ENCODE data around the gene ADAMTS8.

ADAMTS8 gene

DNA sequence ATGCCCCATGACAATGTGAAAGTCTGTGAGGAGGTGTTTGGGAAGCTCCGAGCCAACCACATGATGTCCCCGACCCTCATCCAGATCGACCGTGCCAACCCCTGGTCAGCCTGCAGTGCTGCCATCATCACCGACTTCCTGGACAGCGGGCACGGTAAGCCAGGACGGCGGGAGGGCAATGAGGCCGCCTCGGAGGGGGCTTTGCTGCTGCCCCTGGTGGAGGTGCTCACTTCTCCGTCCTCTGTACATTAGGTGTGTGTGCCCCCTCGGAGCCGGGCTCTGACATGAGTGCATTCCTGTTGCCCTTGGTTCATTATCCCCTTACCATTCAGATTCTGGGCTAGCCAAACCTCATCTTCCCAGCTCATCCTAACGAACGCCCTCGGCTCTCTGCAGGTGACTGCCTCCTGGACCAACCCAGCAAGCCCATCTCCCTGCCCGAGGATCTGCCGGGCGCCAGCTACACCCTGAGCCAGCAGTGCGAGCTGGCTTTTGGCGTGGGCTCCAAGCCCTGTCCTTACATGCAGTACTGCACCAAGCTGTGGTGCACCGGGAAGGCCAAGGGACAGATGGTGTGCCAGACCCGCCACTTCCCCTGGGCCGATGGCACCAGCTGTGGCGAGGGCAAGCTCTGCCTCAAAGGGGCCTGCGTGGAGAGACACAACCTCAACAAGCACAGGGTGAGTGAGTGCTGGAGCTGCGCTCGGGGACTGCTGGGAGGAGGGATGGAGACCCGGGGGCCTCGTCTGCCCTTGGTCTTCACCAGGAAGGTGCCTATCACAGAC, 33.9 kb upstream of the ADAMTS8 start:
- no peak for DNase-seq

- DNase-seq = no peak
Measured at GRCh38 chr11:130459521-130459920, 31.1 kb upstream of the ADAMTS8 start.

- DNase-seq = no peak
Measured at GRCh38 chr11:130458410-130458729, 30.0 kb upstream of the ADAMTS8 start.

DNA sequence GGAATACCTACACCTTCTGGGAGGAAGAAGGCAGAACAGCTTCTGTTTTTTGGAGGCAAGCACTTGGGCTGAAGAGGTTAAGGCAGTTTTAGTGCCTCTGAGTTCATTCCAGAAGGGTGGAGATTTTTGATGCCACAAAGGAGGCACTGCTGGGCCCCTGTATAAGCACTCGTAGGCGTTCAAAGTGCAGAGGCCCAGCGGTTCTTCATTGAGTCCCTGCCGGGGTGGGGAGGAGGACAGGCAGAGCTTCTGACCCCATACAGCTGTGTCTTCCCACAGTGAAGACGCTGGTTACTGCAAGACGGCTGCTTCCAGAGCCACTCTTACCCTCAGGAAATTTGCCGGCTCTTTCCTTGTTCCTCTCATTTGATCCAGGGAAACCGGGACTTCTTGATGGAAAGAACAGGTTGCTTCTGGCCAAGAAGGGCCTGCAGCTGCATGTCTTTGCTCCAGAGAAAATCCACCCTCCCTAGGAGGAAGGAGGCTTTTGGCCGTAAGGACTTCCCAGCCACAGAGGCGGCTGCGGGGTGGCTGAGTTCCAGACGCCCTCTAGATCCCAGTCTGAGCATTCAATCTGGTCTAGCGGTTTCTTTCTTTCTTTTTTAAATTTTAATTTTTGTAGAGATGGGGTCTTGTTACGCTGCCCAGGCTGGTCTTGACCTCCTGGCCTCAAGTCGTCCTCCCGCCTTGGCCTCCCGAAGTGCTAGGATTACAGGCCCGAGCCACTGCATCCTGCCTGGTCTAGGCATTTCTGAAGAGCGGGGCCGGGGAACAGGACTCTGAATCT, 29.4 kb upstream of the ADAMTS8 start:
- DNase-seq = no peak

- no peak for DNase-seq
Measured at GRCh38 chr11:130456286-130456685, 27.9 kb upstream of the ADAMTS8 start.

GRCh38 chr11:130455483-130456127, 27.2 kb upstream of the ADAMTS8 start:
- DNase-seq = no peak

GRCh38 chr11:130454491-130455252, 26.3 kb upstream of the ADAMTS8 start:
- no peak for DNase-seq

DNA sequence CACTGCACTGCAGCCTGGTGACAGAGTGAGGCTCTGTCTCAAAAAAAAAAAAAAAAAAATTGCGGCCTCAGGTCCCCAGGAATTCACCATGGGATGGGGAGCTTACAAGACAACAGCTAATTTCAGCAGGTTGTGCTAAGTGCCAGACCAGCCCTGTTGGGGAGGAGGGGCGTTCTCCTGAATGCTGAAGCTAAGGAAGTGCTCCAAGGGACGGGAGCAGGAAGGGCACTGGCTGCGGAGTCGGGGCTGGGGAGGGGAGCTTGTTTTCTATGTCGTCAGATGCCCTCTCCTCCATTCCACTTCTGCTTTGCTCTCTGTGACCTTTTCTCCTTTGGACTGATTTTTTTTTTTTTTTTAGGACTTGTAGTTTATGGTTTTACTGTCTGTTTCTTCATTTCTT, 24.5 kb upstream of the ADAMTS8 start:
- no peak for DNase-seq

DNA sequence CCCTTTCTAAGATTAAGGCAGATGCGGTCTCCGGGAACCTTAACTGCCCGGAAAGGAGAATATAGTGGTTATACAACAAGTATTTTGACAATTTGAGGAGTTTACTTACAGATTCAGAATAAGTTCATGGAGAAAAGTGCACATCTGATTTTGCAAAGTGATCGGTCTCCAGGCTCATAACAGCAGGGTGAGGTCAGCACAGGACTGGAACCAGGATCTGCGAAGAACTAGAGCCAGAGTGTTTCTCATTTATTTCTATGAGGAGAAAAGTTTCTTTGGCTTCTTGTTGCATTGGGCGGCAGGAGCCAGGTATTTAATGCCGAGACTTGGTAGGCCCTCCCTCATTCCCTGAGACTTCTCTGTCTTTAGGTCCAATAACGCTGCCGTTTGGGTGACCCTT, 23.8 kb upstream of the ADAMTS8 start:
- DNase-seq = no peak

DNA sequence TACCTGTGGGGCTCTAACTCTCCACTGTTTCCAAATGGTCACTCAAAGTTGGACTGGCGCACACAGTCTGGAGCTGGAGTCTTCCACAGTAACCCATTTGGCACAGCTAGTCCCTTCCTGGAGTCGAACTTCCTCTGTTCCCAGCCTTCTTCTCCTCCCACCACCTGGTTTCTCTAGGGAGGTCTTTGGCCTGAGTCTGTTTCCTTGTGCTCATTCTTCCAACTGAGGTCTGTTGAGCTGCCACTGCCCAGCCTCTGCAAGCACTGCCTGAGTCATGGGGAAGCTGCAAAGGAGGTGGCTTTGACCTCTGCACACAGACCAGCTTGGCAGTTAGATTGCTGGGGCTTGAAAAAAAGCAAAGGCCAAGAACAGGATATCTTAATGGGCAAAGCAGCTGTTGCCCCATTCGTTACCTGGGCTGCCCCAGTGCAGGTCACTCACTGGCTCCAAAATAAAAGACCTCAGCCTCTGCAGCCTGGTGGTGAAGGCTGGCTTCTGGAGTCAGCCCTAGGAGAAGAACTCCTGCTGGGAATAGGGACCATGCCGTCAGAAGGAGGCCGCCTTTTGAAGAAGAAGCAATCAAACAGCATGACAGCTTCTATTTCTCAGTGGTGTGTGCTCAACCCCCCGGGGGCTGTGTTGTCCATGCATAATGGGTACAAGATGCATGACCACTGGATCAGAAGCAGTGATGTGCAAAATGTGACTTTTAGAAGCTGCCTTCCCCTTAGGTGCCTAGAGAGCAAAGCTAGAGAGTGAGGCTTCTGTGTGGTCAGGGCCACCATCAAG, 23.0 kb upstream of the ADAMTS8 start:
- no peak for DNase-seq

GRCh38 chr11:130449996-130450769, 21.8 kb upstream of the ADAMTS8 start:
- no peak for DNase-seq

DNA sequence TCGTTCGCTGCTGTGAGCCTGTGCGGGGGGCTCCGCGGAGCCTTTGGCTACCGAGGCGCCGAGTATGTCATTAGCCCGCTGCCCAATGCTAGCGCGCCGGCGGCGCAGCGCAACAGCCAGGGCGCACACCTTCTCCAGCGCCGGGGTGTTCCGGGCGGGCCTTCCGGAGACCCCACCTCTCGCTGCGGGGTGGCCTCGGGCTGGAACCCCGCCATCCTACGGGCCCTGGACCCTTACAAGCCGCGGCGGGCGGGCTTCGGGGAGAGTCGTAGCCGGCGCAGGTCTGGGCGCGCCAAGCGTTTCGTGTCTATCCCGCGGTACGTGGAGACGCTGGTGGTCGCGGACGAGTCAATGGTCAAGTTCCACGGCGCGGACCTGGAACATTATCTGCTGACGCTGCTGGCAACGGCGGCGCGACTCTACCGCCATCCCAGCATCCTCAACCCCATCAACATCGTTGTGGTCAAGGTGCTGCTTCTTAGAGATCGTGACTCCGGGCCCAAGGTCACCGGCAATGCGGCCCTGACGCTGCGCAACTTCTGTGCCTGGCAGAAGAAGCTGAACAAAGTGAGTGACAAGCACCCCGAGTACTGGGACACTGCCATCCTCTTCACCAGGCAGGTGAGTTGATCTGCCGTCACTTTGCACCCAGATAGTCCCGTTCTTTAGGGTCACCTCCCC, 21.0 kb upstream of the ADAMTS8 start:
- no peak for DNase-seq

- DNase-seq = no peak
Measured at GRCh38 chr11:130448416-130449309, 20.3 kb upstream of the ADAMTS8 start, which contains the start of gene ADAMTS15. TSS of gene ADAMTS15 (plus strand) at chr11:130448645. CDS start at chr11:130448974, 329 bp downstream.

DNA sequence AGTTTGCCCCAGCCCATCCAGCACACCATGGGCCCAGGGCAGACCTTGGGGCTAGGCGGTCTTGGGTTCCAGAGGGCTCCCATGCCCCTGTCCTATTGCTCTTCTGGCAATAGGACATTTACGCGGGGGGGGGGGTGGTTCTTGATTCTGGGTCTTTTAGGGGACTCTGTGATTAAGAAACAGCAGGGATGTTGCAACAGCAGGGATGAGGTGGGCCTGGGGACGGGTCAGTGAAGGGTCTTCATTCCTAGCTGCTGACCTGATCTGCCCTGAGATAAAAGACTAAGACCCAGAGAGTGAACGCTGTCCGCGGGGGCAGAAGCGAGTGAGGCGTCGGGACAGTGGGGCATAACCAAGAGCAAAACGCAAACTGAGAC, 19.6 kb upstream of the ADAMTS8 start:
- no peak for DNase-seq

DNA sequence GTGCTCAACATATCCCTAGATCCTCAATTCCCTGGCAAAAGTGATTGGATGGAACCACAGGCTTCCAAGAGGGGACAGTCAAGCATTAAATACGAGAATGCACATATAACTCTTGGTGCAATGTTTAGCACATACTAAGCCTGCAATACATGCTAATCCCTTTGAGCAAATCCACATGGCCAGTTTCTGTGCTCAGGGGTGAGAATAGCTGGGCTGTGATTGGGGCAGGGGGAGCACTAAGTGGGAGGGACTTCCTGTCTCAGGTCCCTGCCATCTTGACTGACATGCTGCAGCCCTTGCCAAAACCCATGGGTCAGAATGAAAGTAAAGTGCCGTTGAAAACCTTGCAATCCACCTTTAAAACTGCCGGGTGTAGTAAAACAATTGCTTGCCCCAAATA, 17.4 kb upstream of the ADAMTS8 start:
- no peak for DNase-seq

- no peak for DNase-seq
Measured at GRCh38 chr11:130442737-130443136, 14.3 kb upstream of the ADAMTS8 start.

DNA sequence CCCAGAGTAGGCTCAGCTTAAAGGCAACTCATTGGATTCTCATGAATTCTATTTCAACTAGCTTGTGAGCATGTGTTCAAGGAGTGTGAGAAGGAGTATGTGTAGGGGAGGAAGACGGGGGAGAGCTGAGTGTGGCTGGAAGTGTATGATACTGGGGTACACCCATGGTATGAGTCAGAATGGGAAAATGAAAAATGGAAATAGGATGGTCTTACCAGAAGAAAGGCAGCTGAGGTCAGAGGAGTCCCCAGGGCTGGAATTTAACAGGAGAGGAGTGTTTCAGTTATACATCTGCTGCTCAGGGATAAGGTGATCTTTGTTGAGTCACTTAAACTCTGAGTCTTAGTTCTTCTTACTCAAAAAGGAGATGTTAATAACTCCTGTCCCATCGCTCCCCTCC, 13.3 kb upstream of the ADAMTS8 start:
- DNase-seq = no peak

- DNase-seq = no peak
Measured at GRCh38 chr11:130439876-130440275, 11.5 kb upstream of the ADAMTS8 start.

GRCh38 chr11:130439160-130439519, 10.7 kb upstream of the ADAMTS8 start:
- no peak for DNase-seq
